CD4-positive, alpha-beta T cell treated with Interleukin-6 at 100 ng/mL for 8 hours (primary cell): ENCODE data around the gene NDUFS8.

Experiments used
- DNase-seq: peaks from one replicate; pipeline ENCODE4 v3.0.0-alpha.2; 2020; ENCODE audit warnings: mixed read lengths, low spot score

NDUFS8 gene

DNA sequence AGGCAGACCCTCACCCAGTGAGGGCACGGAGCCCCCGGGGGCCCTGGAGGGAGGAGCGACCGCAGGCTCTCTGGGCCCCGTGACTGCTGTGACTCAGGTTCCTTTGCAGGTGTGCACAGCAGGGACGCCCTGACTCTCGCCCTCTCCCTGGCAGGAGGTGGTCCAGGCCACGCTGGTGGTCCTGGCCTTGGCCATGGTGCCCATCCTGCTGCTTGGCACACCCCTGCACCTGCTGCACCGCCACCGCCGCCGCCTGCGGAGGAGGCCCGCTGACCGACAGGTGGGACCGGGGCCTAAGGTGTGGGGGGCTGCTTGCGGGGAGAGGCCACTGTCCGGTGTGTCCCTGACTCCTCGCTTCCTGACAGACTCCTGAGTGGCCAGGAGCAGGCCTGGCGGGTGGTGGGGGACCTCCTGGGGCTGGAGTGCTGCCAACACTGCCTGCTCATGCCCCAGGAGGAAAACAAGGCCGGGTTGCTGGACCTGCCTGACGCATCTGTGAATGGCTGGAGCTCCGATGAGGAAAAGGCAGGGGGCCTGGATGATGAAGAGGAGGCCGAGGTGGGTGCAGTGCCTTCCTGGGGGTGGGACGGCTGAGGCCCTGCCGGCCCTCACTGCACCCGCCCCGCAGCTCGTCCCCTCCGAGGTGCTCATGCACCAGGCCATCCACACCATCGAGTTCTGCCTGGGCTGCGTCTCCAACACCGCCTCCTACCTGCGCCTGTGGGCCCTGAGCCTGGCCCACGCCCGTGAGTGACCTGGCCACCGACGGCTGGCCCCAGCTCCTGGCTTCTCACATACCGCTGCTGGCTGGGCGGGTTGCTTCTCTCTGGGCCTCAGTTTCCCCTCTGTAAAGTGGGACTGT, 19.3 kb downstream of the NDUFS8 start:
- DNase-seq, result no peak

- no peak for DNase-seq
These were observed 19.9 kb downstream of the NDUFS8 start for GRCh38 chr11:68050371-68050841.

- DNase-seq, result no peak
These were observed 21.0 kb downstream of the NDUFS8 start for GRCh38 chr11:68051191-68052136.

DNA sequence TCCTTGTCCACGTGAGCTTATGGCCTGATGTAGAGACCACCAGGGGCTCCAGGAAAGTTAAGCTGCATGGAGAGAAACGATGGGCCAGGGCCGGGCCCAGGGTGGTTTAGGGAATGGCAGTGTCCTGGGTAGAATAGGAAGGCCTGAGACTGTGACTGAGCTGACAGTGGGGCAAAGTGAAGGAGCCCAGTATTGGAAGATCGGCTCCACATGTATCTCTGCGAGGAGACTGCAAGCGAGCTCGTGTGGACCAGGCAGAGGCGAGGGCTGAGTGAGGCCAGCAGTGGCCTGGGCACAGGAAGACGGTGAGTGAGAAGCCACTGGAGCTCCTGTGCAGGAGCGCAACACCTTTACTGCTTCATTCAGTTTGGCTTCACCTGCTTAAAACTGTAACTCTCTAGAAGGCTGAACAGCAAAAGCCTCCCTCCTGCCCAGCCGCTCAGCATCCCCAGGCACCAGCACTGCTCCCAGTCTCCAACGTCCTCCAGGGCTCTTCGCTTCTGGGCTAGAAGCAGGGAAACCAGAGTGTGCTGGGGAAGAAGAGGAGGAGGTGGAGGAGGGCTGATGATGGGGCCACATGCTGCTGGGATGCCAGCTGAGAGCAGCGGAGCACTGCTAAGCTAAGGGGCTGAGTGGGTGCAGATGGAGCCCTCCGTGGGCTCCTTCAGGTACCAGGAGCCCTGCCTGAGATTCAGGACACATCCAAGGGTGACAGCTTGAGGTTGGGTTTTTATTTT, 21.8 kb downstream of the NDUFS8 start:
- no peak for DNase-seq

DNA sequence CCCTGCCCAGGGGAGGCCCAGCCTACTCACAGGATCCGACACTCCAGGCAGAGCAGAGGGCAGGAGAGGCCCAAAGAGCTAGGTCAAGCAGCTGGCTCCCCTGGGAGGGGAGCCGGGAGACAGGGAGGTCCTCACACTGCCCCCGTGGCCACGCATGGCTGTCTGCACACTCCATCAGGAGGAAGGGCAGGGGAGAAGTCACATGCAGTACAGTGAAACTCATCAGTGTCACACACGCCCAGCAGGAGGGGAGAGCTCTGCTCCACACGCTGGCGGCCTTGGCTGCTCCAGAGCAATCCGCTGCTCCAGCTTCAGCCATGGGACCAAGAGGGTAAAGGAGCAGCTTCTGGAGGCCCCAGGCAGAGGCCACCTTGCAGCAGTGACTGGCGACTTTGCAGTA, 22.6 kb downstream of the NDUFS8 start:
- no peak for DNase-seq

GRCh38 chr11:68053981-68054812, 23.7 kb downstream of the NDUFS8 start:
- DNase-seq, result no peak

DNA sequence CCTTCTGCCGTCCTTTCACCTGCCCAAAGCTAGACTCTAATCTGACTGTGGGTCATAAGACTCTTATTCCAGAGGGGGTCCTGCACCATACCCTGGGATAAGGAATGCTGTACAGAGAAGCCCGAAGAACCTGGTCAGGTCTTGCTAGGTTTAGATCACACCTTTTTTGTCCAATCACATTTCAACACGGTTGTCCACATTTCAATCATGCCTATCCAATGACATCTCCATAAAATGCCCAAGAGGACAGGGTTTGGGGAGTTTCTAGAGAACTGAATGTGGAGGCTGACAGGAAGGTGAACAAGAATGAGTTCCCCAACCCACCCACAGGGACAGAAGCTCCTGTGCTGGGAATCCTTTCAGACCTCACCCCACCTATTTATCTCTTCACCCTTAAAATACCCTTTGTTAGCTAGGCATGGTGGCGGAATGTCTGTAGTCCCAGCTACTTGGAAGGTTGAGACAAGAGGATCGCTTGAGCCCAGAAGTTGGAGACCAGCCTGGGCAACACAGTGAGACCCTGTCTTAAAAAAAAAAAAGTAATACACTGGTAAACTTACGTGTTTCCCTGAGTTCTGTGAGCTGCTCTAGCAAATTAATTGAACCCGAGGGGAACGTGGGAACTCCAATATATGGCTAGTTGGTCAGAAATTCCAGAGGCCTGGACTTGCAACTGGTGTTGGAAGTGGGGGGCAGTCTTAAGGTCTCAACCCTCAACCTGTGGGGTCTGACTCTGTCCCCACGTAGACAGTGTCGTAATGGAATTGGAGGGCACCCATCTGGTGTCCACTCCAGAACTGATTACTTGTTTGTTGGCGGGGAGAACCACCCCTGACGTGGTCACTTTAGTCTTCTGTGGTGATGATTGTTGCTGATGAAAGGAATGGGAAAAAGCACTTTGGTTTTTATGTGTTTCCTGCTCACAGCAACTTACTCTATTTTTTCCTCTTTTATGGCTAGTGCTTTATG, 26.1 kb downstream of the NDUFS8 start:
- DNase-seq, result no peak

- no peak for DNase-seq
These were observed 27.3 kb downstream of the NDUFS8 start for GRCh38 chr11:68057807-68058206.

GRCh38 chr11:68061508-68061907, 31.0 kb downstream of the NDUFS8 start:
- no peak for DNase-seq

DNA sequence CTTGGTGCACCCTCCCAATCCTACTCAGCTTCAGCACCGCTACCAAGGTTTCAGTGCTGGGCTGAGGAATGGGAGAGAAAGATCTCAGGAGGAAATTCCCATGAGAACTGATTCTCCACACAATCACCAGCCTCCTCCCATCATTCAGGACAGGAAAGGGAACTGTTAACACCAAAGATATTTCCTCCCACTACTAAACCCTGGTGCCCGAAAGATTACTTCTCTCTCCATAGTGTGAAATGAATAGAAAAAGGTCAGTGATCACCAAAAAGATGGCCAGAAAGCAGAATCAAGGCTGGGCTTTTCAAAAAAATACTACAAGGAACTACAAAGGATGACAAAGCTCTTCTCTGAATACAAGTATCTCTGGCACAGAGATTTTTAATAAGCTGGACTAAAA, 34.4 kb downstream of the NDUFS8 start:
- no peak for DNase-seq

- no peak for DNase-seq
These were observed 35.4 kb downstream of the NDUFS8 start for GRCh38 chr11:68065841-68066240.

DNA sequence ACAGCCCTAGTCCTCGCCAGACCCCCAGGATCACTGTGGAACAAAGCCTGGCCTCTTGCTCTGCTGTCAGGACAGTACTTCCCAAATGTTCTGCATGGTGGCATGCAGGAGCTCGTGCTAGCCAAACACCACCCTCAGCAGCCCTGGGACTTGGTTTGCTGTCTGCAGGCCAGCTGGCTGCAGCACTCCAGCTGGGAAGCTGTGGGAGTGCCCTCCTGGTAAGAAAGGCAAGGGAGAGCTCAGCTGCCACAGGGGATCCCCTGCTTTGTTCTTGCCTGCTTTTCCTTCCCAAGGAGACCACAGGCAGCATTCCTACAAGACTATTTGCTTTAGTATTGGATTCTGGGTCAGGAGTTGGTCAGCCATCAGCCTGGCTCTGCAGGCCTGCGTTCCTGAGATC, 36.3 kb downstream of the NDUFS8 start:
- DNase-seq, result no peak

DNA sequence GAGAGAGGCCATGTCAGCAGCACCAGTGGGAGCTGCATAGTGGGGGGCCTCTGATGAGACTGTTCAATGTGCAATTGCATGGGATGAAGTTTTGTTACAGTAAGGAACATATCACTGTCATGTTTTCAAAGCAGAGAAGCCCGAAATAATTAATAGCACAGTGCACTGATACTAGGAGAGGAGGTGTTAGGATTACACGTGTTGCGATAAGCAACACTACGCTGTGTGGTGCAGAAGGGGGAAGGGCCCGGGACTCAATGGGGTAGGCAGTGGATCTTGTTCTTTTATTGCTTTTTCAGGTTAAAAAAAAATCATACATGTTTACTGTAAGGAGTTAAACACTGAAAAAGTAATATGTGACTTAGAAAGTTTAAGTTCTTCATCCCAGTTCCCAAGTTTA, 37.5 kb downstream of the NDUFS8 start:
- DNase-seq, result no peak

GRCh38 chr11:68071281-68072048, 41.0 kb downstream of the NDUFS8 start:
- no peak for DNase-seq

- no peak for DNase-seq
These were observed 44.3 kb downstream of the NDUFS8 start for GRCh38 chr11:68074584-68075352.

DNA sequence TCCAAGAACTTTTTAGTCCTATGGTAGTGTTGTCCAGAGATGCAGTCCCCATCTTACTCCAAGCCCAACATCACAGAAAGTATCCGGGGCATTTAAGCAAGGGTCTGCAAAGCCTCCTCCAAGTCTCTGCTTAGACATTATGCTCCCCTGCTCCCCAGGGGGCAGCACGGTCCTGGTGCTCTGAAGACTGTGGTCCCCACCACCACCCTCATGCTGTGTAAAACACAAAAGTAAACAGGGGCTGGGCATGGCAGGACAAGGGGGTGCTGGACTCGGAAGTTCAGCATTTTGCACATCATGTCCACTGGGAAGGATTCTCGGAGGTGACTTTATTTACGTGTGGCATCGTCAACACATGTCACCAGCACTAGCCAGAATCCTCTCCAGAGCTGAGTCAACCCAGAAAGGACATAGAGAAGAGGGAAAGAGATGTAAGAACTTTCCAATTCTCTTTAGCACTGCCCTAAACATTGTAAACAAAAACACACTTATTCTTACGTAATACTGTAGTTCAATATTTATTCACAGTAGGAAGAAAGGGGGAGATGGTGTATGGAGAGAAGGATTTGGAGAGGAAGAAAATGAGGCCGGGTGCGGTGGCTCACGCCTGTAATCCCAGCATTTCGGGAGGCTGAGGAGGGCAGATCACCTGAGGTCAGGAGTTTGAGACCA, 46.0 kb downstream of the NDUFS8 start:
- no peak for DNase-seq

GRCh38 chr11:68077617-68078582, 47.4 kb downstream of the NDUFS8 start:
- DNase-seq, result no peak
